Cardiac muscle cell (in vitro differentiated cells and primary cell): ENCODE results near the gene LTO1. TPM values are rescaled to one million over a fixed set of nuclear protein-coding genes. Genes with fewer than 3 reads are reported as not detected.

ENCODE experiments used
- DNase-seq, 2 donors: peaks; one replicate each; pipeline versions ENCODE4 v3.0.0 to v3.0.0-alpha.2; 2010 to 2017; ENCODE audit warnings: low read depth in 1 of 2, low spot score in 1 of 2
- H3K27ac ChIP-seq: fragments of 200-600 bp; sonication (generic); 2 replicates; pipeline ENCODE4 v1.5.1; 2016
- H3K27me3 ChIP-seq: fragments of 200-600 bp; sonication (generic); 2 replicates; pipeline ENCODE4 v1.6.0; 2016; ENCODE audit warnings: control low read depth
- H3K36me3 ChIP-seq: fragments of 200-600 bp; sonication (generic); 2 replicates; pipeline ENCODE4 v1.5.1; 2016; ENCODE audit warnings: control low read depth
- H3K4me1 ChIP-seq: fragments of 200-600 bp; sonication (generic); 2 replicates; pipeline ENCODE4 v1.8.1; 2017; ENCODE audit warnings: low read depth, mild to moderate bottlenecking, mixed run types
- H3K4me3 ChIP-seq: fragments of 200-600 bp; sonication (generic); 2 replicates; pipeline ENCODE4 v1.5.1; 2016; ENCODE audit warnings: mild to moderate bottlenecking
- H3K9me3 ChIP-seq: fragments of 200-600 bp; sonication (generic); 2 replicates; pipeline ENCODE4 v1.5.1; 2017; ENCODE audit warnings: low read depth, mild to moderate bottlenecking, control low read depth
- CTCF ChIP-seq: IDR thresholded peaks from 2 replicates; pipeline ENCODE4 v1.5.1; 2012; ENCODE audit warnings: low read depth, mild to moderate bottlenecking, low read length
- polyA plus RNA-seq: library from polyadenylated mRNA; unstranded; fragments of >200 nt; fragmentation: Nextera tagmentation; extraction: Ambion mirVana; gene quantifications from 2 replicates; pipeline ENCODE4 v1.2.1, GENCODE V29; 2016
- total RNA-seq: library from RNA; depleted of rRNA; stranded (reverse); fragments of >200 nt; gene quantifications from 2 replicates; pipeline ENCODE4 v1.2.3, GENCODE V29; 2016

Gene LTO1
- total and polyA plus RNA-seq, 2 experiments from 2014 or later = 23.0 to 26.2 TPM

DNA sequence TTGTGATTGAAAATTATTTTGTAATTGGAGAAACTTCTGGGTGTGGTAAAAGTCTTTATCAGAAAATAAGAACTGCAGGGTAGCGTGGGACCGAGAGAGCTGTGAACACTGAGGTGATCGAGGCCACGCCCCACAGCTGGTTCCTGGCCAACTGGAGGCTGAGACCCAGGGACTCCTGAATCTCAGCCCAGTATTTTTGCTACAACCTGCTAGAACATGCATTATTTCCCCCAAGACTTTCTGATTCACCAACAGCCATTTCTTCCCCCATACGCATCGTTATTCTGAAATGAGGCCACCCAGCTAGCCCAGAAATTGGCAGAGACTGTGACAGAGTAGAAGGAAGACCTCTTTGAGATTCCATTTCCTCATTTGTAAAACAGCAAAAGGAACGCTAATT lies 32.0 kb upstream of the LTO1 start:
- TF ChIP-seq CTCF = no peak
- no peaks in the 10 kb centered on the region for H3K4me1 ChIP-seq
- no peak overlapping the region for H3K27ac ChIP-seq
- peaks cover 41% of the 10 kb centered on the region for H3K27me3 ChIP-seq
- H3K4me3 ChIP-seq = no peak overlapping the region
- H3K36me3 ChIP-seq = no peaks in the 10 kb centered on the region
- H3K9me3 ChIP-seq = no peaks in the 10 kb centered on the region
- no peak for DNase-seq

- no peaks in the 10 kb centered on the region for H3K9me3 ChIP-seq
- no peaks in the 10 kb centered on the region for H3K36me3 ChIP-seq
- peaks cover 51% of the 10 kb centered on the region for H3K27me3 ChIP-seq
- no peak for TF ChIP-seq CTCF
- no peak overlapping the region for H3K4me3 ChIP-seq
- no peaks in the 10 kb centered on the region for H3K4me1 ChIP-seq
- no peak for DNase-seq
- H3K27ac ChIP-seq = no peak overlapping the region
These were observed 31.0 kb upstream of the LTO1 start for GRCh38 chr11:69705901-69706787.

DNA sequence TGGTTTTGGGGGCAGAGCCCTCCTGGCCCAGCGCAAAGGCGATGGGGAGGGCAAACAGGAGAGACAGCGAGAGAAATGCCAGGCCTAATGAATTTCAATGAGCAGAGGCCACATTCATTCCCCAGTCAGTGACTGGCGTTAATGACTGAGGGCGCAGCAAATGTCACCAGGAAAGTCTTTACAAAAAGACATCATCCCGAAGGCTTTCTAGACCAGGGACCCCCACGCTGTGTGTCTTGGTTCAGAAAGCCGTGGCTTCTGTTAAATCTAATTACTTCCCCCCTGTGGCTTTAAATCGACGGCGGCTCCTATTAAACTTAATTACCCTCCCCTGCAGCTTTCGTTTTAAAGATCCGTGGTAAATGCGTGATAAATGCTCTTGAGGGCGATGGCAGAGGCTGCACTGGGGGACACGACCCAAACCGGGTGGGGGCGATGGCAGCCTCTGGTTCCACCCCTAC lies 30.2 kb upstream of the LTO1 start:
- Histone ChIP-seq H3K36me3 (no peaks in the 10 kb centered on the region), H3K4me3 (no peak overlapping the region), H3K9me3 (no peaks in the 10 kb centered on the region), H3K4me1 (peaks cover 6% of the 10 kb centered on the region), H3K27me3 (peaks cover 53% of the 10 kb centered on the region), H3K27ac (no peak overlapping the region)
- no peak for TF ChIP-seq CTCF
- no peak for DNase-seq

GRCh38 chr11:69704508-69705253 lies 29.5 kb upstream of the LTO1 start:
- peak overlapping the region; percentile 15 for H3K4me3 ChIP-seq
- peak; percentile 61 for TF ChIP-seq CTCF
- H3K27ac ChIP-seq = no peak overlapping the region
- no peaks in the 10 kb centered on the region for H3K36me3 ChIP-seq
- peaks cover 53% of the 10 kb centered on the region for H3K27me3 ChIP-seq
- no peaks in the 10 kb centered on the region for H3K9me3 ChIP-seq
- peak; percentile 28 to 74 for DNase-seq
- peaks cover 9% of the 10 kb centered on the region for H3K4me1 ChIP-seq

- H3K27me3 ChIP-seq = peaks cover 53% of the 10 kb centered on the region
- peaks cover 9% of the 10 kb centered on the region for H3K4me1 ChIP-seq
- H3K9me3 ChIP-seq = no peaks in the 10 kb centered on the region
- no peak for TF ChIP-seq CTCF
- no peaks in the 10 kb centered on the region for H3K36me3 ChIP-seq
- no peak within 1 kb of the TSS for H3K27ac ChIP-seq
- peak within 1 kb of the TSS; percentile 15 for H3K4me3 ChIP-seq
- DNase-seq = no peak
These were observed 28.8 kb upstream of the LTO1 start, which contains the start of gene FGF19 for GRCh38 chr11:69703768-69704507. FGF19 (minus strand) TSS chr11:69704022; CDS start chr11:69703876, 146 bp downstream.
